Natural killer cell (primary cell): ENCODE measurements around the gene MLLT10. TPM values are rescaled to one million over a fixed set of nuclear protein-coding genes. Genes with fewer than 3 reads are reported as not detected.

Experiments used
- ATAC-seq, 3 donors: fragments of 150-1000 bp in 2 of 3; fragments of 200-7000 bp in 1 of 3; cut with Tn5 transposase; 1 replicate in 1 of 3; 2 replicates in 2 of 3; pipeline ENCODE4 v1.10.0; 2021; ENCODE audit warnings: mild to moderate bottlenecking in 2 of 3, moderate library complexity in 2 of 3
- DNase-seq, 2 donors: peaks; one replicate each; pipeline versions ENCODE4 v3.0.0 to v3.0.0-alpha.2; 2013 to 2021; ENCODE audit warnings: mixed read lengths in 1 of 2
- H3K27ac ChIP-seq: one replicate; pipeline ENCODE4 v1.5.1; 2013; ENCODE audit warnings: mild to moderate bottlenecking, low read length
- H3K27me3 ChIP-seq: one replicate; pipeline ENCODE4 v1.6.1; 2013; ENCODE audit warnings: low read length; ENCODE audit not compliant: control insufficient read depth, insufficient read depth
- H3K36me3 ChIP-seq: one replicate; pipeline ENCODE4 v1.6.1; 2013; ENCODE audit warnings: low read length; ENCODE audit not compliant: control insufficient read depth, insufficient read depth
- H3K4me1 ChIP-seq: one replicate; pipeline ENCODE4 v1.6.1; 2013; ENCODE audit warnings: low read length; ENCODE audit not compliant: control insufficient read depth, insufficient read depth
- H3K4me3 ChIP-seq: one replicate; pipeline ENCODE4 v1.5.1; 2013; ENCODE audit warnings: low read length
- H3K9me3 ChIP-seq: one replicate; pipeline ENCODE4 v1.6.1; 2013; ENCODE audit warnings: low read length; ENCODE audit not compliant: control insufficient read depth, insufficient read depth
- H3K27ac Mint-ChIP-seq, 2 donors: one replicate each; pipeline ENCODE4 v1.8.0; 2022; ENCODE audit warnings: mild to moderate bottlenecking in 2 of 2, mixed read lengths in 2 of 2, moderate library complexity in 1 of 2
- H3K27me3 Mint-ChIP-seq, 2 donors: one replicate each; pipeline ENCODE4 v1.8.0; 2022; ENCODE audit warnings: low read depth in 2 of 2, mixed read lengths in 2 of 2
- H3K36me3 Mint-ChIP-seq: one replicate; pipeline ENCODE4 v1.8.0; 2022; ENCODE audit warnings: mixed read lengths
- H3K4me1 Mint-ChIP-seq, 2 donors: one replicate each; pipeline ENCODE4 v1.8.0; 2022; ENCODE audit warnings: mixed read lengths in 2 of 2
- H3K4me3 Mint-ChIP-seq: one replicate; pipeline ENCODE4 v1.8.0; 2022; ENCODE audit warnings: mild to moderate bottlenecking, moderate library complexity, mixed read lengths
- H3K9me3 Mint-ChIP-seq, 2 donors: one replicate each; pipeline ENCODE4 v1.8.0; 2022; ENCODE audit warnings: mixed read lengths in 2 of 2
- WGBS: methylation state at CpG from one replicate; pipeline ENCODE4 v1.1.7; 2013; ENCODE audit warnings: missing lambda C conversion rate; ENCODE audit not compliant: insufficient coverage; 5-methylcytosine and 5-hydroxymethylcytosine counted together
- intact Hi-C: fragments of 100-400 bp; cut with micrococcal nuclease; formaldehyde crosslinking; loops from one replicate; pipeline ENCODE4 v1.14.2; 2022
- total RNA-seq, 4 donors: library from RNA; stranded (reverse); fragments of 120-200 nt in 1 of 4; gene quantifications; one replicate each; pipeline versions ENCODE4 v1.2.3 to v1.2.4, GENCODE V29; 2013 to 2022
- TF ChIP-seq, protein P1 (sequence below): fragments of 200-600 bp; IDR thresholded peaks from one replicate; pipeline ENCODE4 v1.8.0; 2022; ENCODE audit warnings: antibody characterized with exemption

The MLLT10 gene
- total RNA-seq, 3 donors from 2014 or later (not counting 1 experiment from before 2014, with no cell fraction given): 40.4 to 65.2 (median 60.0) TPM

DNA sequence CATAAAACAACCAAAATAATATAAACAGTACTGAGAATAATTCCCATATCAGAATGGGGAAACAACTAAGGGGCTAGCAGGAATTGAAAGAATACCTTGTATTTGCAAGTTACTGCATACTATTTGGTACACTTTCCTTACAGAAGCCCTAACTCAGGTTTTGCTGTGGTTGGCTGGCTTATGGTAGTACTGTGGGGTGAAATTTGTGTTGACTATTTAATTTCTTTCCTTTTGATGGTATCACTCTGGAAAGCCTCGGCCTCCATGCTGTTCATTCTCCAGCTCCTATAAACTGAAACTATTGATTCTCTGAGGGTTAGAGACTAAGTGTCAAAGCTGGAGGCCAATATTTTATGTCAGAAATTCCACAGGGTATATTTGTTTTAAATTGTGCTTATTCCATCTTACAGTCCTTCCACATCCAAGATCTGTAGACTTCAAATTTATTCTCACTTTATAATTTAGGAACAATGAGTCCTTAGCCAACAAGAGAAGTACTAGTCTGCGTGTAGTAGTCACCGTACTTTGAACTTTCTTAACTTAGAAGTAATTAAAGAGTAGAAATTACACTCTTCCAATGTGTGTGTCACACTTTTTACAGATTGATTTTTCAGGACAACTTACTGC lies 22.0 kb upstream of the MLLT10 start:
- DNase-seq (no peak), ATAC-seq (no peak)
- Mint-ChIP-seq H3K4me3 (no peak overlapping the region), H3K9me3 (no peaks in the 10 kb centered on the region), H3K36me3 (no peaks in the 10 kb centered on the region), H3K27me3 (peaks cover 54 to 73% of the 10 kb centered on the region in 2 donors), H3K4me1 (peaks cover 0 to 5% of the 10 kb centered on the region in 2 donors), H3K27ac (no peak overlapping the region)
- H3K4me1 ChIP-seq: peaks cover 12% of the 10 kb centered on the region
- H3K27me3 ChIP-seq: peaks cover 53% of the 10 kb centered on the region
- no peak overlapping the region for H3K4me3 ChIP-seq
- H3K27ac ChIP-seq: no peak overlapping the region
- TF ChIP-seq, protein P1, sequence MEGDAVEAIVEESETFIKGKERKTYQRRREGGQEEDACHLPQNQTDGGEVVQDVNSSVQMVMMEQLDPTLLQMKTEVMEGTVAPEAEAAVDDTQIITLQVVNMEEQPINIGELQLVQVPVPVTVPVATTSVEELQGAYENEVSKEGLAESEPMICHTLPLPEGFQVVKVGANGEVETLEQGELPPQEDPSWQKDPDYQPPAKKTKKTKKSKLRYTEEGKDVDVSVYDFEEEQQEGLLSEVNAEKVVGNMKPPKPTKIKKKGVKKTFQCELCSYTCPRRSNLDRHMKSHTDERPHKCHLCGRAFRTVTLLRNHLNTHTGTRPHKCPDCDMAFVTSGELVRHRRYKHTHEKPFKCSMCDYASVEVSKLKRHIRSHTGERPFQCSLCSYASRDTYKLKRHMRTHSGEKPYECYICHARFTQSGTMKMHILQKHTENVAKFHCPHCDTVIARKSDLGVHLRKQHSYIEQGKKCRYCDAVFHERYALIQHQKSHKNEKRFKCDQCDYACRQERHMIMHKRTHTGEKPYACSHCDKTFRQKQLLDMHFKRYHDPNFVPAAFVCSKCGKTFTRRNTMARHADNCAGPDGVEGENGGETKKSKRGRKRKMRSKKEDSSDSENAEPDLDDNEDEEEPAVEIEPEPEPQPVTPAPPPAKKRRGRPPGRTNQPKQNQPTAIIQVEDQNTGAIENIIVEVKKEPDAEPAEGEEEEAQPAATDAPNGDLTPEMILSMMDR: no peak
- no peaks in the 10 kb centered on the region for H3K36me3 ChIP-seq
- no CpG with 5 or more reads among the region's 3 CpGs for WGBS
- intact Hi-C loops: no loop called here
- H3K9me3 ChIP-seq: no peaks in the 10 kb centered on the region

DNA sequence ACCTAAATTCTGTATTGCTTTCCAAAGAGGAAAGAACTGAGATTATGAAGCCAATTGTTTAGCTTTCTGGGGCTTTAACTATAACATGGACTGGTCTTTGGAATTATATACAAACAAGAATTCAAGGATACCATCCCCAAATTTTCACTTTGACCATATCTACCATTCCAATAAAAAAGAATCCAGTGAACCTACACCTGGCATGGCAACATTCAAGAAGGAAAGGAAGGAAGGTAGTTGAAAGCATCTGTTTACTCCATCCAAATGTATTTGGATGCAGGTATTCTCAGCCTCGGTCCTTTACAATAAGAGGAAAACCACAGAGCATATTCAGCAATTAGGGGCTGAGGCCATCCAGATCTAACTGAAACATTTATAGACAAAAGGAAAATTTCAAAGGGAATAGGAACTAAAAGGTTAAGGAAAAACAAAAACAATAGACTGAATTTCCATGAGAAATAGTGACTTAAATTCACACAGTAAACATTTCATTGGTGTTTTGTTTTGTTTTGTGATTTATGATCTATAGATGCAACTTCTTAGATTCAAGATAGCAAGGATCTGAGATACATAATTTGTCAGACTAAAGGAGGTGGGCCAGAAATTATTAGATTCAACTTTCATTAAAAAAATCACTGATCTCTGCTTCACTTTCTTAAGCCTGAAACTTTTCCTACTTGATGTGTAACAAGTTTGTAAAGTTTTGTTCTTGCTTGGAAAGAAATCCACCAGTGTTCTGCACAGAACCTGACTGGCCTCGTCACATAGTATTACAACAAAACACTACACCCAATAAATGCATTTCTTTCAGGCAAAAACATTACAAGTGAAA lies 21.2 kb upstream of the MLLT10 start:
- Mint-ChIP-seq H3K27me3 (peaks cover 54 to 72% of the 10 kb centered on the region in 2 donors), H3K36me3 (no peaks in the 10 kb centered on the region), H3K27ac (no peak overlapping the region), H3K9me3 (no peaks in the 10 kb centered on the region), H3K4me3 (no peak overlapping the region), H3K4me1 (peaks cover 5 to 13% of the 10 kb centered on the region in 2 donors)
- ATAC-seq (no peak), DNase-seq (no peak)
- Histone ChIP-seq H3K4me1 (peaks cover 17% of the 10 kb centered on the region), H3K9me3 (no peaks in the 10 kb centered on the region), H3K36me3 (no peaks in the 10 kb centered on the region), H3K4me3 (no peak overlapping the region), H3K27ac (no peak overlapping the region), H3K27me3 (peaks cover 57% of the 10 kb centered on the region)
- TF ChIP-seq, protein P1: no peak
- intact Hi-C loops: no loop called here
- WGBS: 100% methylated on average over 2 of the region's 2 CpGs

- H3K27ac ChIP-seq: no peak overlapping the region
- no peaks in the 10 kb centered on the region for H3K9me3 Mint-ChIP-seq
- H3K27me3 Mint-ChIP-seq: peaks cover 55 to 72% of the 10 kb centered on the region in 2 donors
- DNase-seq: no peak
- TF ChIP-seq, protein P1: no peak
- no CpG with 5 or more reads among the region's 1 CpG for WGBS
- intact Hi-C loops: no loop called here
- no peaks in the 10 kb centered on the region for H3K36me3 Mint-ChIP-seq
- H3K4me1 Mint-ChIP-seq: peaks cover 11 to 19% of the 10 kb centered on the region in 2 donors
- peaks cover 63% of the 10 kb centered on the region for H3K27me3 ChIP-seq
- ATAC-seq: no peak
- no peak overlapping the region for H3K27ac Mint-ChIP-seq
- H3K9me3 ChIP-seq: no peaks in the 10 kb centered on the region
- H3K36me3 ChIP-seq: no peaks in the 10 kb centered on the region
- H3K4me1 ChIP-seq: peaks cover 21% of the 10 kb centered on the region
- no peak overlapping the region for H3K4me3 ChIP-seq
- H3K4me3 Mint-ChIP-seq: no peak overlapping the region
Measured at GRCh38 chr10:21513405-21513788, 20.6 kb upstream of the MLLT10 start.
